GM21786 (cell line): ENCODE measurements around the gene FGF6.

Experiments used
- ATAC-seq: cut with Tn5 transposase; IDR thresholded peaks from one replicate; pipeline ENCODE4 v1.9.1; 2021; ENCODE audit not compliant: unreplicated experiment

FGF6 gene

GRCh38 chr12:4448371-4448940 lies 2.8 kb upstream of the FGF6 start:
- no peak for ATAC-seq

DNA sequence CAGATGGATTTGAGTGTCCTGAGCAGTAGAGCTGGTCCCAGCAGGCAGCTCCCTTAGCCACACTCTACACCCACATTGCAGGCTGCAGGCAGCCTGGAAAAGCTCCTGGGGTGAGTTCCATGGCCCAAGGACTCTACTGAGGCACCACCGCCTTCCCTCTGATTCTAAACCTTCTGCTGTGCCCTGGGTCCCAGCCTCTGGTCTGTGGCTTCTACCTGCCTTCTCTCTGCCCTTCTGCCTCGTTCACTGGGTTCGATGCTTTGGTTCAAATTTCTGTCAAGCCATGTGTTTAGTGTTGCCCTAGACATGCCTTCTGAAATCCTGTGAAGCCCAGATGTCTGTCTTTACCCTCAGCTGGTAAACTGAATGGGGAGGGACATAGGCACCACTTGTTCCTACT lies 1.5 kb upstream of the FGF6 start:
- no peak for ATAC-seq

DNA sequence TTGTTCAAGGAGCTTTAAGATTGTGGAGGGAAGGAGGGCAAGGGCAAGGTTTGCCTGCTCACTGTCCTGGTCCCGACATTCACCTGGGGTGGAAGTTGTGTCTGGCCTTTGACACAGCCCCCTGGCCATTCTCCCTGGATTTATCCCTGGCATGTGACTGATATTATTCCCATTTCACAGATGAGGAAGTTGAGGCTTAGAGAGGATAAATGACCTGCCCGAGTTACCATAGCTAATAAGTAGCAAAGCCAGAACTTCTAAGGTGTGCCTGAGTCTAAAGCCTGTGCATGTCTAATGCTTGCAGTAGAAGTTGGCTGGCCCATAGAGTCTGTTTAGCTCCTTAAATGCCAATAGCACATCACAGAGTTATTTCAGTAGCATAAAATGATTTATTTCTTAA lies 720 bp upstream of the FGF6 start:
- ATAC-seq, result no peak

DNA sequence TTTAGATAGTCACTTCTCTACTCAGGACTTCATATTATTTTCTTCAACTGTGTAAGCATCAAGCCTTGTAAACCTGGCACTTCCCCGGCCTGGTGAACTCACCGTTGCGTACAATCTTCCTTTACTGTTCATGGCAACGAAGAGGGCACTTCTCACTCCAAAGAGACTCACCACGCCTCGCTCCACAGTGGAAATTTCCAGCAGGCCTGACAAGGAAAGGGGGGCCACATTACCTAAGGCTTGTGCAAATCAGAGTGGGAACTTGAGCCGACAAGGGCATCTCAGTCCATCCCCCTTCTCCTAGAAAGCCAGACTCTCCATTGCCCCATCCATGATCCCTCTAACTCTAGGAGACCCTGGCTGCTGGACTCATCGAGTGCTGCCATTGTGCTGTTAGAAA lies 1.6 kb downstream of the FGF6 start:
- no peak for ATAC-seq

GRCh38 chr12:4443616-4444015 lies 2.0 kb downstream of the FGF6 start:
- ATAC-seq, result no peak

DNA sequence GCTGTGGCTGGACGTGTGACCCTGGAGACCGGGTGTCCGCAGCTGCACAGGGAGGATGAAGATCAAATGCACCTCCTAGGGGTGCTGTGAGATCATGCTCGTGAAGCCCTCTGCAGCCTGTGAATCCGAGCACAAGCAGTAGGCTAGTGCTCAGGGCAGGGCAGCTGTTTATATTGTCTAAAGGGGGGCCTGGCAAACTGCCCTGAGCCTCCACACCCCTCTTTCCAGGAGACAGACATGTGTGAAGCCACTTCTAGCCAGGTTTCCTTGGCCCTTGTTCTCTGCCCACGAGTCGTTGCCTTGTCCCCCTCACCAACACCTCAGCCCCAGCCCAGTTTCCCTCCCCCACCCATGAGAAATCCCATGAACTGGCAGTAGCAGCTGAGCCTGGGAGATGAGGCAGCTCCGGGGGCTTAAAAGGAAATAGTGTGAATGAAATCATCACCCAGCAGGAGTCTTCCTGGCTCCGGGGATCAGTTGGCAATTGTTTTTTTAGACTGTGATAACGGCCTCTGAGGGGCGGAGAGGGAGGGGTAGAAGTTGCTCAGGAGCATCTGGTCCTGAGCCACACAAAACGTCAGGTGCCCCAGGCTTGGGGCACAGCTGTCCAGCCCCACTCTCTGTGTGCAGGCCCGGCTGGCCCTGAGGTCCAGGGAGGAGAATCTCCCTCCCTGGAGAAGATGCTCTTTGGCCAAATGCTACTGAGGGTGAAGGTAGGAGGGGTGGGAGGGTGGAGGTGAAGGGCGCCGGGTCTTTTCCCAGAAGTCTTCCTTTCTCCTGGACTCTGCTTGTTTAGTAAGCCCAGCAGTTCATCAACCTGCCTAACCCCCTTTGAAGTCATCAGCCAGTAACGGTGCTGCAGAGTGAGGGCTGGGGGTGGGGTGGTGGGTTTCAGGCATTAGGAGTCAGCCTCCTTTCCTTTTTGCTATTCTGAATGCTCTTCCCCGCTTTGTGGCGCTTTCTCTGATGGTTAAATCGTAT lies 4.0 kb downstream of the FGF6 start:
- ATAC-seq, result no peak

DNA sequence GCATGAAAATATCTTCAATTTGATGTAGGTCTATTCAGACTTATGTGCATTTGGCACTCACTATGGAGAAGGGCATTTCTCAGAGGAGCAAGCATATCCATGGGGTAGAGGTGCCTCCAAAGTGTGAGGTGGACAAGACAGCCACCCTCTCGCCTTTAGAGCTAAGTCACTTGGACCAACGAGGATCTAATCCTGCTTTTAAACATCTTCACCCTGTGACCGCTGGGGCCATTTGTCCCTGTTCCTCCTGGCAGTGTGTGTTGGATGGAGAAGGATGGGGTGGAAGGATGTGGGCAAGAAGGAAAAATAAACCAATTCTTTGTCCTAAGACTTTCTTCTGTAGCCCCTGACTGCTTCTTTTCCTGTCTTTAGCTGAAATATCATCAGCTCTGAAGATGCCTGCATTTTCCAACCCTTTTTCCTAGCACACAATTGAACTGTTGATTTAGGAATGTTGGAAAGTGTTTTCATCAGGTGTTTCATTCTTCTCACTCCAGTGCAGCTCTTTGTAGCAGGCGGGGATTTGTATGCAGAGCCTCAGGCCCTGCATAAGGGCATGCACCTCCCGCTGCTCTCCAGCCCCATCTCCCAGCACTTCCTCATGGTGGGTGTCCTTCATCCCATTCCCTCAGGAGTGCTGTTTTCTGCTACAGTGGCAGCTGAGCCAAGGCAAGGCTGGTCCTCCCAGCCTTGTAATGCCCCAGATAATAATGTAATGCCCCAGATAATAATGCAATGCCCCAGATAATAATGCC lies 5.3 kb downstream of the FGF6 start:
- no peak for ATAC-seq

DNA sequence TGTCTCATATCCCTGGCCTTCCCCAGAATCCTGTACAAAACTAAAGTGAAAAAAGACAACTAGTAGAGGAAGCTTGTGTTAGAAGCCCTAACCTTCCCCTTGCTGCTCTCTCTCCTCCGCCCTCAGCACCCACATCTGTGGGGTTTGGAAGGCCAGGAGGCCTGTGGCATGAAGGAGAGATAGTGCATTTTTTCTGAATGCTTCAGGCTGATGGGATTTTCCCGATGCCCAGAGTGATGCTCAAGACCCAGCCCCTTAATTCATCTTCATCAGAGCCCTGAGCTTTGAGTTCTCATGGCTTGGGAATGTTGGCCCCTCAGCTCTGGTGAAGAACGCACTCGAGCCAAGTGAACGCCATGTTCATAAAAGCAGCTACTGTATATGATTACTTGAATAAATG lies 5.9 kb downstream of the FGF6 start:
- ATAC-seq, result no peak

DNA sequence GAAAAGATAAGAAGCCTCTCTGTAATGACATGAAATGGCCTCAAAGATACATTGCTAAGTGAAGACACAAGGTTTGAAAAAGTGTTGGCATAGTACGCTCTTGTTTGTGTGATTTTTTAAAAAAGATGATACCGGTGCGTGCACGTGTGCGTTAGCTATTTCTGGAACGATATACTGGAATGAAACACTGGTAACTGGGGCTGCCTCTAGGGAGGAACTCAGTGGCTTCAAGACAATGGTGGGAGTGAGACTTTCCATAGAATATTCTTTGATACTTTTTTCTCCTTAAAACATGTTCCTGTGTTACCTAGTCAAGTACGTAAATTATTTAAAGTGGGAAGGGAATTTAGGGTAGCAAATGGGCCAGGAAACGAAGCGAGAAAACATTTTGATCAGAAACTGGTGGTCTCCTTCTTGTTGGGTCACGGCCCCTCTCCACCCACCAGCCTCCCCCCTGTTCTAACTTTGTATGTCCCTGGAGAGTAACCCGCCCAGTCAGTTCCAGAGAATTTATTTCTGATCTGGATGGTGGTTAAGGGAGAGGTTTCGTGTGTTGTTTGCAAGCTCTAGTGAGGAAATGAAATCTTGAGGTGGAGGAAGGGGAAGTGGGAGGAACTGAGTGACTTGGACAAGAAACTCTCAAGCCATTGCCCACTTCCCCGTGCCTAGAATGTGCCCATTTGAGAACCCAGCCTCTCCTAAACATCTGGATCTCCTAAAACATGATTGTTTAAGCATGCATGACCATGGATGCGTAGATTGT lies 6.6 kb downstream of the FGF6 start:
- no peak for ATAC-seq

DNA sequence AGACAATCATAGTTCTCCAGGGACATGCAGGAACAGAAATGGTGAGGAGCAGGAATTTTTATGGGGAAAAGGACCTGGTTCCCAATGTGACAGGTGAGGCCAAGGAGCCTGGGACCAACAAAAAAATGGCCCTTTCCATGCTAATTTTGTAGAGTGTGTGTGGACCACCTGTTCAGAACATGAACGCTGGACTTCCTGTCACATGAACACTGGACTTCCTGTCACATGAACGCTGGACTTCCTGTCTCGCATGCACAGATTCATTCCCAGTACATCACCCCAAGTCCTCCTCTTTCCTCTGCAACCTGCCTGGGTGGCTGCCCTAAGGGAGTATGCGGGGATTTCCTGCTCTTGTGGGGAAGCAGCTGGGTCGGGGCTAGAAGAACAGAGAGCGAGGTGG lies 10.1 kb downstream of the FGF6 start:
- no peak for ATAC-seq

GRCh38 chr12:4434706-4435425 lies 10.7 kb downstream of the FGF6 start:
- no peak for ATAC-seq

GRCh38 chr12:4434301-4434700 lies 11.3 kb downstream of the FGF6 start:
- no peak for ATAC-seq

DNA sequence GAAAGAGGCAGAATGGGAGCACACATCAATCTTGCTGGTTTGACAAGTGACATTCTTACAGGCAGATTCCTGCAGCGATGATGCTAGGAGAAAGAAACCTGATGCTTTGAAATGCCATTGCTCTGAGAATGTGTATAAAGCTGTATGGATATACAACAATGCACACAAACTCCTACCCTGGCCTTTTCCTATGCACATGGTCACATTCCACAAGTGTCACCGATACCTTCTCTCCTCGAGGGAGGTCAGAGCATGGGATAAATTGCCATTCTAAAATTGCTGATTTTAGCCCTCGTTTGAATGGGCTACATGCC lies 11.9 kb downstream of the FGF6 start:
- no peak for ATAC-seq

DNA sequence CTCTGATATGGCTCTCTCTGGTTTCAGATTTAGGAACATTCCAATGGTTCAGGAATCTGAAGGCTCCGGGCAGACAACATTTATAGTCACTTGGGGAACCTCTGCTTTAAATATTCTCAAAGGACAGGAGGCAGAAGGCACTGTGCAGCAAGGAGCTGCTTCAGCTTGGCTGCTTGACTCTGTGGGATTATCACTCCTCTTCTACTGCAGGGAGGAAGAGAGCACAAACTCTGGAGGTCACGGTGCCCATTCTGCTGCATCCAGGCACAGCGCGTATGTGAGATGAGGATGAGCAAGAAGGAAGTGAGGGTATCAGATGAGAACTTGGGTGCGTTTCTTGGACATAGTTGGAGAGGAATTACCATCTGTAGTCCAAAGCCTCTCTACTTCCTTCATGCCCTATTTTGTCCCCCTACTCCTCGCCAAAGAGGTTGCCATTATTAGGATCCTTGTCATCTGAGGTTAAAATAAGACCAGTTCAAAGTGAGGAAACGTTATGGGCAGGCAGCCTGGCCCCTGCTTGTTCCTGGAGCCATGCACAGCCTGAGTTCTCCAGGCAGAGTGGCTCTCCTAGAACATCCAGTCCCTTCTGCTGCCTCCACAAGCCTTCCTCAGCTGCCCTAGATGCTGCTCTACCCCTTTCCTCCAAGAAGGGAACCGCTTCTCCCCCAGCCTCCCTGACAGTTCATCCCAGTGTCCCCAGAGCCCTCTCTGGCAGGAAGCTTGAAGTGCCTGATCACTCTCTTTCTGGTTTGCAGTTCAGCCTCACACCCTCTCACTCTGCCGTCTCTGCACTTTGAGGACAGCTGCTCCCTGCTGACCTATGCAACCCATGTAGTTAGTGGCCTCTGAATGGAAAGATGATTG lies 12.5 kb downstream of the FGF6 start:
- no peak for ATAC-seq

DNA sequence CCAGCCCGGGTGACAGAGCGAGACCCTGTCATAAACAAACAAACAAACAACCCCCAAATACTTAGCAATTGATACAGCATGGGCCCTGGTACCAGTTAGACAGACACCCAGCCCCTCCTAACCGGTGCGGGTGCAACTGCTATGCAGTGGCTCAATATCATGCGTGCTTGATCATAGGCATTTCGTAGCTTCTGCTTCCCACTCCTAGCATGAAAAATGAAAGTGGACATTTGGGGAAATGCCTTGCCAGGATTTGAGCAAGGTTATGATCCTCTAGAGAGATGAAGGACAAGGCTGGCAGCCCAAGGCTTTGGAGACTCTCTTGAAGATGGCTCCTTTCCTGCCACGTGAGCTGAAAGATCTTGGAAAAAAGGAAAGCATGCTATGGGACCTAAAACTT lies 13.7 kb downstream of the FGF6 start:
- ATAC-seq, result no peak

- no peak for ATAC-seq
Observed at GRCh38 chr12:4431436-4431835, 14.2 kb downstream of the FGF6 start.

DNA sequence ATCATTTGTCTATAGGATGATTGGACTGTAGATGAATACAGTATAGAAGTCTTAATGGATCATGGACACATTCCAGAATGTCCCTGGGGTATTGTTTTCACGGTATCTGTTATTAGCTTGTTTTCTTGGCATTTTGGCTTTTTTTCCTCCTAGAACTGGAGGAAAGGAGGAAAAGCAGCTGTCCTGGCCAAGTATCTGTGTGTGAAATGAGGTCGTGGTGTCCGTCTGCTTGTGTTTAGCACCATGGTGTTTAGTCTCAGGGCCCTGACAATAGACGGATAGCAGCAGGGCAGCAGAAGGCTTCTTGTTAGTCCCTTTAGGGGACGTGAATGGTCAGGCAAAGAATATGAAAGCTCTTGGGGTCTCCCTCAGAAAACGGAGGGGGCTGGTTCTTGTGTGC lies 21.2 kb downstream of the FGF6 start:
- no peak for ATAC-seq

GRCh38 chr12:4423528-4424195 lies 22.0 kb downstream of the FGF6 start:
- ATAC-seq, result no peak

DNA sequence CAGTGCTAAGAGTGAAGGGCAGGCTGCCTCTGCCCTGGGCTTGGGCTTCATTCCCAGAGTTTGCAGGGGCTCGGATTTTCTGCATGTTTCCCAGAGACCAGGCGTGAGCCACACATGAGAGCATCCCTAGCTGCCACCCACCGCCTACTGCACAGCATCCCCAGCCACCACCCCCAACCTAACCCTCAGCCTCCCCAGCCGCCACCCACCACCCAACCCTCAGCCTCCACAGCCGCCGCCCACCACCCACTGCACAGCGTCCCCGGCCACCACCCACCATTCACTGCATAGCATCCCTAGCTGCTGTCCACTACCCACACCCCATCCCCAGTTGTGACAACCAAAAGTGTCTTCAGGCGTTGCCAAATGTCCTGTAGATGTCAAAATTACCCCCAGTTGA lies 22.6 kb downstream of the FGF6 start:
- no peak for ATAC-seq
